CD4-positive, alpha-beta T cell treated with Interferon gamma for 1 hour (primary cell): ENCODE results near the gene TTC5.
A peak's percentile ranks its signal among the peaks of the same experiment; 100 is the strongest.
"Not testable (repeated sequence)": the region's sequence is repeated elsewhere in the genome, so short reads cannot be mapped to it uniquely, and the experiment has no call there.

Experiments
- DNase-seq: peaks from one replicate; pipeline ENCODE4 v3.0.0-alpha.2; 2020

The TTC5 gene

GRCh38 chr14:20305265-20306078 lies at the start of gene TTC5:
Gene TTC5, minus strand, starts transcription at chr14:20305951. Its CDS starts 14 bp downstream, at chr14:20305937.
- peak; percentile 83 for DNase-seq

GRCh38 chr14:20350860-20351259 lies 45.1 kb upstream of the TTC5 start:
- no peak for DNase-seq

- no peak for DNase-seq
Observed at GRCh38 chr14:20350282-20350681, 44.5 kb upstream of the TTC5 start.

- DNase-seq, result no peak
Observed at GRCh38 chr14:20347747-20348146, 42.0 kb upstream of the TTC5 start.

- DNase-seq, result no peak
Observed at GRCh38 chr14:20346713-20347112, 41.0 kb upstream of the TTC5 start.

GRCh38 chr14:20345366-20345765 lies 39.6 kb upstream of the TTC5 start:
- DNase-seq, result no peak

- no peak for DNase-seq
Observed at GRCh38 chr14:20343862-20344220, 38.1 kb upstream of the TTC5 start.

- DNase-seq, result peak; percentile 94
Observed at GRCh38 chr14:20343092-20343861, 37.5 kb upstream of the TTC5 start, which contains the start of gene PARP2. Gene PARP2, plus strand, starts transcription at chr14:20343635. Its CDS starts 7 bp downstream, at chr14:20343642.

- no peak for DNase-seq
Observed at GRCh38 chr14:20341646-20342045, 35.9 kb upstream of the TTC5 start.

GRCh38 chr14:20341032-20341431 lies 35.3 kb upstream of the TTC5 start:
- DNase-seq, result not testable (repeated sequence)

GRCh38 chr14:20334017-20334416 lies 28.3 kb upstream of the TTC5 start:
- DNase-seq, result no peak

- DNase-seq, result no peak
Observed at GRCh38 chr14:20333494-20333841, 27.7 kb upstream of the TTC5 start.

- peak; percentile 32 for DNase-seq
Observed at GRCh38 chr14:20332788-20333493, 27.2 kb upstream of the TTC5 start, which contains the start of gene CCNB1IP1. Gene CCNB1IP1, minus strand, starts transcription at chr14:20333279. Its CDS starts 16,756 bp downstream, at chr14:20316523.

GRCh38 chr14:20332431-20332787 lies 26.7 kb upstream of the TTC5 start:
- no peak for DNase-seq

- DNase-seq, result no peak
Observed at GRCh38 chr14:20331053-20331613, 25.4 kb upstream of the TTC5 start.

GRCh38 chr14:20329355-20329754 lies 23.6 kb upstream of the TTC5 start:
- no peak for DNase-seq

GRCh38 chr14:20328705-20329104 lies 23.0 kb upstream of the TTC5 start:
- DNase-seq, result no peak

- no peak for DNase-seq
Observed at GRCh38 chr14:20327005-20327869, 21.5 kb upstream of the TTC5 start.

- no peak for DNase-seq
Observed at GRCh38 chr14:20317720-20318119, 12.0 kb upstream of the TTC5 start.

- no peak for DNase-seq
Observed at GRCh38 chr14:20314026-20314425, 8.3 kb upstream of the TTC5 start.

- DNase-seq, result no peak
Observed at GRCh38 chr14:20306079-20306423, 300 bp upstream of the TTC5 start.

GRCh38 chr14:20302042-20302755 lies 3.6 kb downstream of the TTC5 start:
- no peak for DNase-seq
